Suppressor macrophage treated with lipopolysaccharide for 1 hour (primary cell): ENCODE data around the gene NUFIP2.
"Not testable (repeated sequence)": the region's sequence is repeated elsewhere in the genome, so short reads cannot be mapped to it uniquely, and the experiment has no call there.

Source experiments
- DNase-seq, 3 donors: peaks; one replicate each; pipeline ENCODE4 v3.0.0-alpha.2; 2020 to 2022

The NUFIP2 gene, protein sequence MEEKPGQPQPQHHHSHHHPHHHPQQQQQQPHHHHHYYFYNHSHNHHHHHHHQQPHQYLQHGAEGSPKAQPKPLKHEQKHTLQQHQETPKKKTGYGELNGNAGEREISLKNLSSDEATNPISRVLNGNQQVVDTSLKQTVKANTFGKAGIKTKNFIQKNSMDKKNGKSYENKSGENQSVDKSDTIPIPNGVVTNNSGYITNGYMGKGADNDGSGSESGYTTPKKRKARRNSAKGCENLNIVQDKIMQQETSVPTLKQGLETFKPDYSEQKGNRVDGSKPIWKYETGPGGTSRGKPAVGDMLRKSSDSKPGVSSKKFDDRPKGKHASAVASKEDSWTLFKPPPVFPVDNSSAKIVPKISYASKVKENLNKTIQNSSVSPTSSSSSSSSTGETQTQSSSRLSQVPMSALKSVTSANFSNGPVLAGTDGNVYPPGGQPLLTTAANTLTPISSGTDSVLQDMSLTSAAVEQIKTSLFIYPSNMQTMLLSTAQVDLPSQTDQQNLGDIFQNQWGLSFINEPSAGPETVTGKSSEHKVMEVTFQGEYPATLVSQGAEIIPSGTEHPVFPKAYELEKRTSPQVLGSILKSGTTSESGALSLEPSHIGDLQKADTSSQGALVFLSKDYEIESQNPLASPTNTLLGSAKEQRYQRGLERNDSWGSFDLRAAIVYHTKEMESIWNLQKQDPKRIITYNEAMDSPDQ

DNA sequence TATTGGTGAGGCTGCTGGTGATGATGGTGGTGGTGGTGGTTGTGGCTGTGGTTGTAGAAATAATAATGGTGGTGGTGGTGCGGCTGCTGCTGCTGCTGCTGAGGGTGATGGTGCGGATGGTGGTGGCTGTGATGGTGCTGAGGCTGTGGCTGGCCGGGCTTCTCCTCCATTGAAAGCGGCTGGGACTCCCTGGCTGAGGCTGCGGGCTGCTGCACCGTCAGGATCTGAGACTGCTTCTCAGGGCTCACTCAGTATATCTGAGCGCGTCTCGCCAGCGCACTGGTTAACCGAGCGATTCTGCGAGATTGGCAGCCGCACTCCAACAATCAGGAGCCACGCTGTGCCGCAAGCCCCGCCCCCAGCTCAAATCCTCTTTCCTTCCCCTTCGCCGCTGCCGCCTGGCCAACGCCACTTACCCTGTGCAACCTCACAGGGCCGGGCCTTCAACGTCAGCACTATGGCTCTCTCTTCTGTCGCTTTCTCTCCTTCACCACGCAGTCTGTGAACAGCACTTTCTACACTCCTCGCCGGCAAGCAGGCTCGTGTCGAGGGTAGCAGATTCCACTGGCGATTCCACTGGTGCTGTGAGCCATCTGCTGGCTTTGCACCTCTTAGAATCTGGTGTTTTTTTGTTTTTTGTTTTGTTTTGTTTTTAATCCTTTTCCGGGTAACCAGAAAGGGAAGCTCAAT lies at the start of gene NUFIP2:
TSS of gene NUFIP2 (minus strand) at position 259 of the 690 bp plus-strand sequence. CDS start at position 170, 89 bp downstream.
- DNase-seq: peak; percentile 99 to 100 (median 99)

DNA sequence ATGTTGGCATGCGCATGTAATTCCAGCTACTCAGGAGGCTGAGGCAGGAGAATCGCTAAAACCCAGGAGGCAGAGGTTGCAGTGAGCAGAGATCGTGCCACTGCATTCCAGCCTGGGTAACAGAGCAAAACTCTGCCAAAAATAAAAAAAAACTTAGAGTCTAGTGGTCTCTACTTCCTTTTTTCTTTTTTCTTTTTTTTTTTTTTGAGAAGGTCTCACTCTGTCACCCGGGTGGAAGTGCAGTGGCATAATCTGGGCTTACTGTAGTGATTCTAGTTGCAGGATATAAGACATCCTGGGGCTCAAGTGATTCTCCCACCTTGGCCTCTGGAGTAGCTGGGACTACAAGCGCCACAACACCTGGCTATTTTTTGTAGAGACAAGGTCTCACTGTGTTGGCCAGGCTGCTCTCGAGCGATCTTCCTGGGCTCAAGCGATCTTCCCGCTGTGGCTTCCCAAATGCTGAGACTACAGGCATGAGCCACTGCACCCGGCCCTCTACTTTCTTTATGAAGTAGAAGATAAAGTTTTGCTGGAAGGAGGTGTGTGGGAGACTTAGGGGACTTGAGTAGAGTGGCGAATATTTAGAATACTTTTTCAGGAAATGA lies 48.3 kb upstream of the NUFIP2 start:
- peak; percentile 34 to 39 (median 36) for DNase-seq

DNA sequence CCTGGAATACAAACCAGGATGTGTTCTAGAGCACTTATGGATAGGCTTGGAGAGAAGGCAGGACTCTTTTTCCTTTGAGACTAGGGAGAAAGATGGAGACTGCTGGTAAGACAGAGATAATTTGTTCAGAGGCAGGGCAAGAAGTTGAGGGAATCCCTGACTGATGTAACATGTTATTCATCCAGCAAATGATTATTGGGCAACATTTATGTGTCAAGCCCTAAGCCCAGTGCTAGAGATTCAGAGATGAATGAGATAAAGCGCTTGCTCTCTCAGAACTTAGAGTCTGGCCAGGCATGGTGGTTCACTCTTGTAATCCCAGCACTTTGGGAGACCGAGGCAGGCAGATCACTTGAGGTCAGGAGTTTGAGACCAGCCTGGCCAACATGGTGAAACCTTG lies 47.8 kb upstream of the NUFIP2 start:
- DNase-seq: peak; percentile 66 to 84 (median 81)

DNA sequence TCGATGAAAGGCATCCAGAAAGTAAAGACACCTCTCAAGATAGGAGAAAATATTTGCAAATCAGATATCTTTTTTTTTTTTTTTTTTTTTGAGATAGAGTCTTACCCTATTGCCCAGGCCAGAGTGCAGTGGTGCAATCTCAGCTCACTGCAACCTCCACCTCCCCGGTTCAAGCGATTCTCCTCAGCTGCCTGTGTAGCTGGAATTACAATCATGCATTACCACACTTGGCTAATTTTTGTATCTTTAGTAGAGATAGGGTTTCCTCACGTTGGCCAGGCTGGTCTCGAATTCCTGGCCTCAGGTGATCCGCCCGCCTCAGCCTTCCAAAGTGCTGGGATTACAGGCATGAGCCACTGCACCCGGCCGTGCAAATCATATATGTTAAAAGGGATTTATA lies 45.1 kb upstream of the NUFIP2 start:
- DNase-seq: not testable (repeated sequence)

DNA sequence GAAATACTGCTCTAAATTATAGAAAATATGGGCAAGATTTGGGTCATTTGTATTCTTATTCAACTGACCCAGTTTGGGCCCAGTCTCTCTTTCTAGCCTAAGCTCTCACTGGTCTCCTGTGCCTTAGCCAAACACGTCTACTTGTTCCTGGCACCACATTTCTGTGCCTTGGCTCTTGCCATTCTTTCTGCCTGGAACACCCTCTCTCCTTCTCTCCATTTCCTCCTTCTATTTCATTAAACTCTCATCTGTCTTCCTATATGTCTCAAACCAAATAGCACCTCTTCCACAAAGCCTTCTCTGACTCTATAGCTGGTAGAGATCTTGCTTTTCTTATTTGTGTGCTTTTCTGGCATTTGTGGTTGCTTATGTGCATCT lies 37.7 kb upstream of the NUFIP2 start:
- no peak for DNase-seq

DNA sequence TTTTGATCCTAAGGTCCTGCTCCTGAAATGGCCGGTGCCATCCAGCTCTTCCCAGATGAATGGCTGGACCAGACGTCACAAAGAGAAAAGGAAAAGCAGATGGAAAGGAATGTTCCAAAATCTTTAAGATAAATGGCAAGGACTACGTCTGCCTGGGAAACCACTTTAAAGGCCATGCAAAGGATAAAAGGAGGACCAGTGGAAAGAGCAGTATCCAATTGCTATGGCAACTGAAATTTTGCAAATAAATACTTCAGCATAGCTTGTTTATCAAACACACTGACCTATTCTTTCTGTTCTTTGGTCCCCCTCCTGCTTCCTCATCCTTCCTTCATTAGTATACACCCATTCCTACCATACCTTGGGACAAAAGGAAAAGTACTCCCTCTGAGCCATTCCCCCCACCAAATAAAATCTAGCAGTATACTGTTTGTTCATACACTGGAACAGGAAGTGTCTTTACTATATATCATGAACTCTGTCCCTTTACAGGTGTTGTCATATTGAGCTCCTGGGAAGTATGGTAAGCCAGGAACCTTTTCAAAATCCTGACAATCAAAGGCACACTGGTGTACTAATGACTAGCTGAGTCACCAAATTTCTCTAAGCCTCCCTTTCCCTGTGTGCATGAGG lies 37.2 kb upstream of the NUFIP2 start:
- no peak for DNase-seq

DNA sequence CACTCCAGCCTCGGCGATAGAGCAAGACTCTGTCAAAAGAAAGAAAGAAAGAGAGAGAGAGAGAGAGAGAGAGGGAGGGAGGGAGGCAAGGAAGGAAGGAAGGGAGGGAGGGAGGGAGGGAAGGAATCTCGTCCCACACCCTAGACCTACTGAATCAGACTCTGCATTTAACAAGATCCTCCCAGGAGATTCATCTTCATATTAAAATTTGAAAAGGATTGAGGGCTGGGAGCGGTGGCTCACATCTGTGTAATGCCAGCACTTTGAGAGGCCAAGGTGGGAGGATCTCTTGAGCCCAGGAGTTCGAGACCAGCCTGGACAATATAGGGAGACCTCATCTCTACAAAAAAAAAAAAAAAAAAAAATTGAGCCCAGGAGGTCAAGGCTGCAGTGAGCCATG lies 33.5 kb upstream of the NUFIP2 start:
- DNase-seq: no peak

DNA sequence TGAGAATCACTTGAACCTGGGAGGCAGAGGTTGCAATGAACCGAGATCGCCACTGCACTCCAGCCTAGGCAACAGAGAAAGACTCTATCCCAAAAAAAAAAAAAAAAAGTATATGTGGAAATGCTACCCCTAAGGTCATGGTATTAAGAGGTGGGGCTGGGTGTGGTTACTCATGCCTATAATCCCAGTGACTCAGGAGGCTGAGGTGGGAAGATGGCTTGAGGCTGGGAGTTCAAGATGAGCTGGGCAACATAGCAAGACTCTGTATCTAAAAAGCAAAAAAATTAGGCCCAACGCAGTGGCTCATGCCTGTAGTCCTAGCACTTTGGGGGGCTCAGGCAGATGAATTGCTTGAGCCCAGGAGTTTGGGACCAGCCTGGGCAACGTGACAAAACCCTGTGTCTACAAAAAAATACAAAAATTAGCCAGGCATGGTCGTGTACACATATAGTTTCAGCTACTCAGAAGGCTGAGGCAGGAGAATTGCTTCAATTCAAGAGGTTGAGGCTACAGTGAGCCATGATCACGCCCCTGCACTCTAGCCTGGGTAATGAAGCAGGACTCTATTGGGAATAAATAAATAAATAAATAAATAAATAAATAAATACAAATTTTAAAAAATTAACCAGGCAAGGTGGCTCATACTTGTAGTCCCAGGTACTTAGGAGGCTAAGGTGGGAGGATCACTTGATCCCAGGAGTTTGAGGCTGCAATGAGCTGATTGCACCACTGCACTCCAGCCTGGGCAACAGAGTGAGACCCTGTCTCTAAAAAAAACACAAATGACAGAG lies 32.3 kb upstream of the NUFIP2 start:
- no peak for DNase-seq

DNA sequence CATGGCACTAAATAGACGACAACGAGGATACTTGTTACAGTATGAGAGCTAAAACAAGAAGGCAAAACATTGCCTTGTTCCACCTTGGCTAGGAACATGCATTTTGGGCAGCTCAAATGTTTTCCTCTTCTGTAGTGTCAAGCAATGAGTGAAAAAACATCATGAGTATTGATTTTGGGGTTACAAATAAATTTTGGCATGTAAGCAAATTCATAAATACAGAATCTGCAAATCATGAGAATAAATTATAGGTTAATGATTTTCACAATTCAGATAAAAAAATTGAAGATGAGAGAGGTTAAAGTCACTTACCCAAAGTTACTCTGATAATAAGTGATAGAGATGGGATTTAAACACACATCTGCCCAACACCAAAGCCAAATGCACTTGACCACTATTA lies 28.4 kb upstream of the NUFIP2 start:
- DNase-seq: no peak

DNA sequence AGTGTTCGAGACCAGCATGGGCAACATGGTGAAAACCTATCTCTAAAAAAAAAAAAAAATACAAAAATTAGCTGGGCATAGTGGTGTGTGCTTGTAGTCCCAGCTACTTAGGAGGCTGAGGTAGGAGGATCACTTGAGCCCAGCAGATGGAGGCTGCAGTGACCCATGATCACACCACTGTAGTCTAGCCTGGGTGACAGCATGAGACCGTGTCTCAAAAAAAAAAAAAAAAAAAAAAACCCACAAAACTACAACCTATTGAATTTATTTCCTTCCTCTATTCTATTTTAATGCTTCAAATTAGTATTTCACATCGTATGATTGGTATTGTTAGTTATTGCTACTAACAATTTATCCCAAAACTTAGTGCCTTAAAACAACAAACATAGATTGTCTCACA lies 9.4 kb upstream of the NUFIP2 start:
- DNase-seq: no peak

DNA sequence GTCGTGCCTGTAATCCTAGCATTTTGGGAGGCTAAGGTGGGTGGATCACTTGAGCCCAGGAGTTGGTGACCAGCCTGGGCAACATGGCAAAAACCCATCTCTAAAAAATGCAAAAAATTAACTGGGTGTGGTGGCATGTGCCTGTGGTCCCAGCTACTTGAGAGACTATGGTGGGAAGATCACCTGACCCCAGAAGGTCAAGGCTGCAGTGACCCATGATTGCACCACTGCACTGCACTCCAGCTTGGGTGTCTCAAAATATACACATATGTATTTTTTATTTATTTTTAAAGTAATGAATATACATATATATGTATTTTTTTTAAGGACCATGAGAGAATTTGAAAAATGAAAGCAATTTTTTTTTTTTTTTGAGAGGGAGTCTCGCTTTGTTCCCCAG lies 5.1 kb upstream of the NUFIP2 start:
- no peak for DNase-seq

DNA sequence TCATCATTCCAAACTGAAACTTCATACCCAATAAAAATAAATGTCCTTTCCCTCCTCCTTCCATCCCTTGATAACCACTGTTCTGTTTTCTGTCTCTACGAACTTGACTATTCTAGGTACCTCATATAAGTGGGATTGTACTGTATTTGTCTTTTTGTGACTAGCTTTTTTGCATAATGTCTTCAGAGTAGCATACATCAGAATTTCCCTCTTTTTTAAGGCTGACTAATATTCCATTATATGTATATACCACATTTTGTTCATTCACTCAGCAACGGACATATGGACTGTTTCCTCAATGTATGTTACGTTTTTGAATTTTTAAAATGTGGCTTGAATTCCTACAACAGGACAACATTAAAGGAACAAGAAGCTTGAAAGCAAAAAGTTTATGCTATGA lies 1.5 kb upstream of the NUFIP2 start:
- no peak for DNase-seq

DNA sequence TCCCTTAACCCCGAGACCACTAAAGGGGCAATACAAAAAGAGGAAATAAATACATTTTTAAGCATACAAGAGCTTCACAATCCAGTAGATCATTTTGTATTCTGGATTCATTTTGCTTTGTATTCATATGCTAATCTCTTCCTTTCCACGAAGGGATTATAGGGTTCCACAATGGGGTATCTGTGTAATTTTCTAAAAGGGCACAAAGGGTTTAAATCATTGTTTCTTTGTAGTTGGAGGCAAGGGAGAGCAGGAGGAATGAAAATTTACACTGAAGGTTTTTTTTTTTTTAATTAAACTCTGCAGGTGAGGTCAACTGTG lies 592 bp upstream of the NUFIP2 start:
- DNase-seq: no peak

DNA sequence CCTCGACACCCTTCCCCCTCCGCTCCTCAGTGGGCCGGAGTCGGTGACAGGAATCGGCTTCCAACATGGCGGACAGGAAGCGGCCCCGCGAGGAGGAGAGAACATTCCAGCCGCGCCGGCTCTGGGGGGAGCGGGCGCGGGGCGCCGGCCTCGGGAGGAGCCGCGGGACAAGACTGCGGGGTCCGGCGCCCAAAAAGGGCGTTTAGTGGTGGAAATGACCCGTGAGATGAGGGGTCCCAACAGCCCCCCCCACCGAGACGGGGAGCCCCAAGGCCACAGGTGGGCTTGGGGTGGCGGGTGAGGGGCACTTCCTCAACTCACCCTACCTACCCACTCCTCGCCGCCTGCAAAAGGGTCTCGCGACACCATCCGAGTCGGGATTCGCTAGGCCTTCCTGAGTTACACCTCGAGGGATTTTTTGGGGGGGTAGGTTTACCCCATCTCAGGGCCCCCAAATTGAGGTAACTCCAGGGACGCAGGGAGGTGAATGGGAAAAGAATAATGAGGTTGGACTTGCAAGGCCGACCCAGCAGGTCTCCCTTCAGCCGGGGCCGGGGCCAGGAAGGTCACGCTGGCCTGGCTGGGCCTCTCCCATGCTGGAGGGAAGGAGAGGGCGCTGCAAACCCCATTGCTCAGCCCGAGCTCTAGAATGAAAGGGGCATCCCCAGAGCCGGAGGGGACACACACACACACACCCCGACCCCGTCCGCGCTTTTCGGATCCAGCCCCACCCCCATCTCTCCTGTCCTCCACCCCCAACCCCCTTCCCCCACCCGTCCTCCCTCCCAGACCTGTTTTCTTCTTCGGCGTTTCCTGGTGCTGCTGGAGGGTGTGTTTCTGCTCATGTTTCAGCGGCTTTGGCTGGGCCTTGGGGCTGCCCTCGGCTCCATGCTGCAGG lies 707 bp downstream of the NUFIP2 start:
- peak; percentile 76 to 86 (median 79) for DNase-seq

DNA sequence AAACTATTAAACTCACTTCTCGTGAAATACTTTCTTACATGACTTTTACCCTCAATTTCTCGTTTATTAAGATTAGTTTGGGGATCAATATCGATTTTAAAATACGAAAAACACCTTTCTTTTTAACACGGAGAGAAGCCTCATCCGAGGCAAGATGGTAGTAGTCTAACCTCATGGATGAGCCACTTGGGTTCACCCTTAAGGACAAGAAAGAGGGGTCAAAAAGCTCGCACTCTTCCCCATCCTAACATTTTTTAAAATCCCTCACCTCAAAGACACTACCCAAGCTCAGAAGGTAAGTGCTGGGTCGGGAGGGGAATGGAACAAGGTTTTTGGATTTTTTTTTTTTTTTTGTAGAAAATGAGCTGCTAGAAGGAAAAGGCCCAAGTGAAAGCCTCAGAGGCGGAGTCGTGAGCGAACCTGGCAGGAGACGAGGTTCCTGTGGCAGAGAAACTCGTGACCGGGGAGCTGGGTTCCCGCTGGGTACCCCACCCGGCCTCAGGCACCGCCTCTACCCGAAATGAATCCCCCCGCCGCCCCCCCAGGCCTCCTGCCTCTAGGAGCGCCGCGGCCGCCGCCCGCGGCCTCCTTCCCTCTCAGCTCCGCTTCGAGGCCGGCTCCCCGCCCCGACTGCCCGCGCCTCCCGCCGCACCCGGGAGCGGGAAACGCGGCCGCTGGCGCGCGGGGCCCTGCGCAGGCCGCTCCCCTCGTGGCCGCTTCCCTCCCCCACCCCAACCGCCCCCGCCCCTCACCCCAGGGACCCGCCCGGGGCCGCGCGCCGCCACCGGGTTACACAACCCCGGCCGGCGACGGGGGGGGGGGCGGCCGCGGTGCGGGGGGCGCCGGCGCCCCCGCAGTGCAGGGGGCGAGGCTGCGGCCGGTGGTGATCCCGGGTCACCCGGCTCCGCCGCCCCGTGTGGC lies 1.6 kb downstream of the NUFIP2 start:
- DNase-seq: peak; percentile 54 to 86 (median 62)

DNA sequence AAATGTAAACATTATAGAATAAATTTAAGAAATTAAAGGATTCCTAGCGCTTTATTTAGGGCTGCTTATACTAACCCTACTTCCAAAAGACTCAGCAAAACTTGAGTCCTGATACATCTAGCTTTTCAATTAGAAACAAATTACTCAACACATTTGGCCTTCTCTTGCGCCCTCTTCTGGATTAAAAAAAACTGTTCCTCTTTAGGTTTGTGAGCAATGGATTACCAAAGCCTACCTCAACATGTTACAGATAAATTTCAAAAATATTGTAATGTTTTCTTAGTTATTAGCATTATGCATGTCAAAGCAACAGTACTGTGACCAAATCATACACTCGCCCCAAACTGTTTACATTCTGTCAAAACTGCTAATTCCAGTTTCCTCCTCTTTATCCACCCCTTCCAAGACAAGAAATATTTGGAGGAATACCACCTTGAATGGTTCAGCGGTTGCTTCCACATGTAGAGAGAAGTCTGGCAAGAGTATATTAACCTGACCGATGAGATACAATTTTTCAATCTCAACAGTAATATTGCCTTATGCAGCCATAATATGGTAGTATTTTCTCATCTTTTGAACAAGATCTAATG lies 2.7 kb downstream of the NUFIP2 start:
- peak; percentile 79 to 90 (median 89) for DNase-seq

DNA sequence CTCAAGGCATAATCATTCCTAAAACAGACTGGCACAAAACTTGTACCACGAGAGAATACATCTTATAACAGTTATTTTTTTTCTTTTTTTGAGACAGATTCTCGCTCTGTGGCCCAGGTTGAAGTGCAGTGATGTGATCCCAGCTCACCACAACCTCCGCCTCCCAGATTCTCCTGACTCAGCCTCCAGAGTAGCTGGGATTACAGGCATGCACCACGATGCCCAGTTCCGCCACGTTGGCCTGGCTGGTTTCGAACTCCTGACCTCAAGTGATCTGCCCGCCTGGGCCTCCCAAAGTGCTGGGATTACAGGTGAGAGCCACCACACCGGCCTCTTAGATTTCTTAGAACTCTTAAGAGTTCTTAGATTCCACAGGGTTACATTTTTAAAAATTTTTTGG lies 4.1 kb downstream of the NUFIP2 start:
- DNase-seq: no peak

DNA sequence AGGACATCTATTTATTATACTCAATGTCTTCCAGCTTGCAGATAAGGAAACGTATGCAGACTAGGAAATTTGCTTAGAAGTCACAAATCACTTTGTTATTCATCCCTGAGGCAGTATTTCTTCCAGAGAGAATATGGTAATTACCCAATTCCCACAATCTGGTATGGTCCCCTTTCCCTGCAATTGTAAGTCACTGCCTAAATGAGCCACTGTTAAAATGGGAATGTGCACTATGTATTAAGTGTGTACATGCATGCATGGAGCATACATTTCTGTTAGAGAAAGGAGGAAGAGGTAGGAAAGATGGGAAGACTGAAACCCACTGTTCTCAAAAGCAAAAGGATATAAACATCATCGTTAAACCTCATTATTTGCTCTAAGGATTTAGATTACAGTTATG lies 10.0 kb downstream of the NUFIP2 start:
- no peak for DNase-seq

DNA sequence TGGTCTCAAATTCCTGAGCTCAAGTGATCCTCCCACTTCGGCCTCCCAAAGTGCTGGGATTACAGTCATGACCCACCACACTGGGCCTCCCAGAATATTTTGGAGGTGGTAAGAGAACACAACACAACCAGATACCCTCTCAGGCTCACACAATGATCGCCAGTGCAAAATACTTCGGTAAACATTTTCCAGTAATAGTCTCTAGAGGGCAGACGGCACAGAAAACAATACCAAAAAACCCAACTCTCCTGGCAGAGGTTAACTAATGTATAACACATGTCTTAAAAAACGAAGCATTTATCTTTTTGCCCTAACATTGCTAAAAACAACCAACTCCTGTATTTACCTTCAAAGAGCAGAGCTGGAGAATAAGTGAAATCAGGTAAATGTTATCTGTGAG lies 10.5 kb downstream of the NUFIP2 start:
- no peak for DNase-seq
